Measurements from ENCODE around the gene CCDC127.
"Not testable (repeated sequence)": the region's sequence is repeated elsewhere in the genome, so short reads cannot be mapped to it uniquely, and the experiment has no call there.

Gene CCDC127

GRCh38 chr5:203246-203930 is 14.6 kb downstream of the CCDC127 start:
- no peak for DNase-seq

GRCh38 chr5:201672-202071 is 16.3 kb downstream of the CCDC127 start:
- no peak for DNase-seq

GRCh38 chr5:200985-201384 is 17.0 kb downstream of the CCDC127 start:
- no peak for DNase-seq

GRCh38 chr5:199950-200645 is 17.9 kb downstream of the CCDC127 start:
- no peak for DNase-seq

- no peak for DNase-seq
Observed at GRCh38 chr5:199197-199949, 18.6 kb downstream of the CCDC127 start.

- no peak for DNase-seq
Observed at GRCh38 chr5:198516-199196, 19.3 kb downstream of the CCDC127 start.

- no peak for DNase-seq
Observed at GRCh38 chr5:197892-198489, 20.0 kb downstream of the CCDC127 start.

- DNase-seq: not testable (repeated sequence)
Observed at GRCh38 chr5:197031-197430, 20.9 kb downstream of the CCDC127 start.

GRCh38 chr5:196350-196749 is 21.6 kb downstream of the CCDC127 start:
- DNase-seq: no peak

GRCh38 chr5:195401-196160 is 22.4 kb downstream of the CCDC127 start:
- DNase-seq: no peak

GRCh38 chr5:194603-195209 is 23.2 kb downstream of the CCDC127 start:
- no peak for DNase-seq

- DNase-seq: no peak
Observed at GRCh38 chr5:194102-194501, 23.9 kb downstream of the CCDC127 start.

- no peak for DNase-seq
Observed at GRCh38 chr5:192970-193831, 24.8 kb downstream of the CCDC127 start.

- no peak for DNase-seq
Observed at GRCh38 chr5:192691-192969, 25.3 kb downstream of the CCDC127 start.

GRCh38 chr5:191949-192690 is 25.8 kb downstream of the CCDC127 start:
- DNase-seq: no peak

- DNase-seq: no peak
Observed at GRCh38 chr5:191036-191948, 26.7 kb downstream of the CCDC127 start, which contains the start of gene LRRC14B. Gene LRRC14B, plus strand, starts transcription at chr5:191495. Its CDS starts 44 bp downstream, at chr5:191539.

GRCh38 chr5:190366-191035 is 27.5 kb downstream of the CCDC127 start:
- DNase-seq: no peak

- no peak for DNase-seq
Observed at GRCh38 chr5:189976-190365, 28.0 kb downstream of the CCDC127 start.
